Cortex of kidney (tissue), 1 donor: ENCODE results near the gene TLR5.

Experiments
- DNase-seq: peaks from one replicate; lab custom pipeline; 2025; lab: John Stamatoyannopoulos, UW

TLR5 gene

DNA sequence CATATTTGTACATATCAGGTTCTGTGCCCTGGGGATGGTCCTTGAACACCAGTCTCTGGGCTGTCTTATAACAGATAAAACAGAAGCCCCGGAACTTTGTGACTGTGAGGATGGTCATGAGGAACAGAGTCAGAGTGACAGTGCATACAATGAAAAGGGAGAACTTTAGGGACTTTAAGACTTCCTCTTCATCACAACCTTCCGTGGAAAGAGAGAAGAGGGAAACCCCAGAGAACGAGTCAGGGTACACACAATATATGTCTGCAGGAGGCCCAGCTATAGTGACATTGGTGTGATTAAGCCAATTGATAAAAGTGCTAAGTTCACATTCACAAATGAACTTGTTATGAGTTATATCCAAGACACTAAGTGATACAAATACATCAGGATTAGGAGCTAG, 32.1 kb downstream of the TLR5 start:
- DNase-seq, result no peak

DNA sequence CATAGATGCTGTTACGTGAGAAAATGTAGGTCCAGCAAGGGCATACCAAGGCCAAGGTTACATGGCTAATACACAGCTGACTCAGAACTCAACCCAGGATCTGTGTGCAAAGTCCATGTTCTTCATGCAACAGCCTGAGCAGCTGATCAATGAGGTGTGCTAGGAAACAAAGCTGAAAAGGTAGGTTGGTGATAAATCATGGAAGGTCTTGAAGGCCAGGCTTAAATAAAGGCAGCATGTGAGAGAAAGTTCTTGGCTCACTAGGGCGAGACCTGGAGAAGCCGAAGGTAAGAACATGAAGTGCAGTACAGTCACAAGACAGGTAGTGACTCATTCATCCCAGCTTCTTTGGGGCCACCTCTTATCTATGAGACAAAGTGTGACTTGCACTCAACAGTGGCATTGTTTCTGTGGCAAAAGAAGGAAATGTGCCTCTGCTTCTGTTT, 33.4 kb downstream of the TLR5 start:
- no peak for DNase-seq

DNA sequence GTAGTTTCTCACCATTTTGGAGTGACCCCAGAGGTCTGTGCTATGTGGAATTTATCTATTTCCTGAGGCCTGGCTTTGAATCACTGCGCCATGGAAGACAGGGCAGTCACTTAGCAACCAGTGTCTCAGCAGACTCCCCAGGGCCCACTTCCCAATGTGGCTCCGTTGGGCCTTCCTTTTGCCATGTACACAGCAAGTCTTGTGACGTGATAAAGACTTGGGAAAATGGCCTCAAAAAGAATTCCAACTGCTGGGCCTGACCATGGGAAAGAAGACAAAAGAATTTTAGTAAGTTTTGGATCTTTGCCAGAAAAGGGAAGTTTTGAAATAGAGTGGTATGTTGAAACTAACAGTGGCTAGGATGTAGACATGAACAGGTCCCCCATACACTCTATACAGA, 36.2 kb downstream of the TLR5 start:
- no peak for DNase-seq

DNA sequence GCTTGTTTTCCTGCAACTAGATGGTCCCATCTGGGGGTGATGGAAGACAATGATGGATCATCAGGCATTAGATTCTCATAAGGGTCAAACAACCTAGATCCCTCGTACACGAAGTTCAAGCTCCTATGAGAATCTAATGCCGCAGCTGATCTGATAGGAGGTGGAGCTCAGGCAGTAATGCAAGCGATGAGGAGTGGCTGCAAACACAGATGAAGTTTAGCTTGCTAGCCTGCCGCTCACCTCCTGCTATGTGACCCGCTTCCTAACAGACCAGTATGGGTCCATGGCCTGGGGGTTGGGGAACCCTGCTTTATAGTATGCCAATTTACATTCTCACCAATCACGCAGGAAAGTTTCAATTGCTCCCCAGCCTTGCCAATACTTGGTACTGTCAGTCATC, 37.5 kb downstream of the TLR5 start:
- no peak for DNase-seq

DNA sequence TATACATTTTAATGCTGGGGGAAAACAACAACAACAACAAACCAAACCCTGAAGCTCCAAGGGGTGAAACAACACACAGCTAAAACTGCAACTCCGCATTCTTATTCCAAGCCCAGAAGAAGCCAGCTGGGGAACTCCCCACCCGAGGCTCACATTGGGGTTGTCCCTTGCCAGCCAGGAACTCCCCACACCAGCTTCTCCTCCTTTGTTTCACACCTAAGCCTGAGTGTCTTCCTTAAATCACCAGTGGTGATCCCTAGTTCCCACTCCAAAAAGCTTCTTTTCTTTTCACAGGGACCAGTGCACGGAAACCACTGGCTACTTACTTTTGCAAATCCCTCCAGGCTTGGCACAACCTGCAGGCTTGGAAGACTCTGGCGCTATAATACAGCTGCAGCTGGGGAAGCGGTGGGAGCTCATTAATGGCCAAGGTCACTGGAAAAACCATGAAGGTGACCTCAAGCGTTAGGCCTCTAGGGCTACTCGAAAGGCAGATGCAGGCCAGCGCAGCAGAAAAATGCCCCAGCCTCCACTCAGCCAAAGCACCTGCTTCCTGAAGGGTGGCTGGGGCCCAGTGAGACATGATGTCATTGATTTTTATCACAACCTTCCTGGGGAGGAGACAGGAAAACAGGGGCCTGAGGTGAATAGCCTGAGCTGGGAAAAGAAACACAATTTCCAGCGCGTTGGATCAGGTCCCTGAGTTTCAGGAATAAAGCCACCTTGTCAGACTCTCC, 40.1 kb downstream of the TLR5 start:
- no peak for DNase-seq

DNA sequence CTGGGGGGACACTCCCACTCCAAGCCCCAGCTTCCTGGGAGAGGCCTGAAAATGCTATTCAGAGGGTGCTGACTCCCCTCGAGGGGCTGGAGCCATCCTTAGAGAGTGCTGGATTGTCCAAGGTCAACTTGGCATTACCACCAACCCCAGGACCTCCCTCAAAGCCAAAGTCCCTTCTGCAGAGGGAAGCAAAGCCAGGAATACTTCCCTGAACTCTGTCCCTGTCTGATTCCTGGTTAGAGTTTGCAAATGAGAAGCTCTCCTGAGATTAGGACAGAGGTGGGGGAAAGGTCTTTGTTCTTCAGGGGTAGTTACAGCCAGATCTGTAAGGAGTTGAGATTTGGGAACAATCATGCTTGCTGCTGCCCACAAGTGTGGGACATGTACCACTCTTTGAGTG, 45.3 kb downstream of the TLR5 start:
- no peak for DNase-seq

DNA sequence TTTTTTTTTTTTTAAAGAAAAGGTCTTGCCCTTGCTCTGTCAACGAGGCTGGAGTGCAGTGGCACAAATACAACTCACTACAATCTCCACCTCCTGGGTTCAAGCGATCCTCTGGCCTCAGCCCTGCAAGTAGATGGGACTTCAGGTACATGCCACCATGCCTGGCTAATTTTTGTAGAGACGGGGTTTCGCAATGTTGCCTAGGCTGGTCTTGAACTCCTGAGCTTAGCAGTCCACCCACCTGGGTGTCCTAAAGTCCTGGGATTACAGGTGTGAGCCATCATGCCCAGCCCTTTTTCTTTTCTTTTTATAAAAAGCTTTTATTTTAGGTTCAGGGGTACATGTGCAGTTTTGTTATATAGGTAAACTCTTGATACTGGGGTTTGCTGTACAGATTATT, 47.2 kb downstream of the TLR5 start:
- no peak for DNase-seq

DNA sequence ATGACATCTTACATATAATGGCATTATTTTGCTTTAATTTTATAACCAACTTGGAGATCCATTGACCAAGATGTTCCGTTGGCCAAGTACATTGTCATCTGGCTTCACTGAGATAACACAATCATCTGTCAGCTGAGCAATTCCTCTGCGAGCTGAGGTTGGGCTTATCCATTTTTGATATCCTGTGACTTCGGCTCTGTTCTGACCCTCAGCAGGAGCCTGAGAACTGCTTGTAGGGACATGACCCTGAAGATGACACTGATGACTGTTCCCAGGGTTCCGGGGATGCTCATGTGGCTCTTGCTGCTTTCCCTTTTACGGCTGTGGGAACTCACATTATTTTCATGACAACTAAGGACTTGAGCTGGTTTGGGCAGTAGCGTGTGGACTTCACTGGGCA, 51.2 kb downstream of the TLR5 start:
- DNase-seq, result no peak

DNA sequence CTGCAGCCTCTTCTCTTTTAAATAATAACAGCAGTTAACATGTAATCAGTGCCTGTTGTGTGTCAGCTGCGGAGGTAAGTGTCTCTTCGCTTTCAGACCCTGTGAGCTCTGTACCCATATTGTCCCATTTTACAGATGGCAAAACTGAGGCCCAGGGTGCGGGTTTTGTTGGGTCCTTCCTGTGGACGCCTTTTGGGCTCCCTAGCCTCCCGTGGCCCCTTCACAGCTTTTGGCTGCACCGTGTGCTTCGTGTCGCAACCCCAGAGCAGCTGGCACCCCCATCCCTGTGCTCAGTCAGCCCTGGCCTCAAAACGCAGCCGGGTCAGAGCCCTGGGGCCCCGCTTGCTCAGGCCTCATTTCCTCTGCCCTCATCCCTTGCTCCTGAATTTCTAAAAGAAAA, 53.8 kb downstream of the TLR5 start:
- no peak for DNase-seq

DNA sequence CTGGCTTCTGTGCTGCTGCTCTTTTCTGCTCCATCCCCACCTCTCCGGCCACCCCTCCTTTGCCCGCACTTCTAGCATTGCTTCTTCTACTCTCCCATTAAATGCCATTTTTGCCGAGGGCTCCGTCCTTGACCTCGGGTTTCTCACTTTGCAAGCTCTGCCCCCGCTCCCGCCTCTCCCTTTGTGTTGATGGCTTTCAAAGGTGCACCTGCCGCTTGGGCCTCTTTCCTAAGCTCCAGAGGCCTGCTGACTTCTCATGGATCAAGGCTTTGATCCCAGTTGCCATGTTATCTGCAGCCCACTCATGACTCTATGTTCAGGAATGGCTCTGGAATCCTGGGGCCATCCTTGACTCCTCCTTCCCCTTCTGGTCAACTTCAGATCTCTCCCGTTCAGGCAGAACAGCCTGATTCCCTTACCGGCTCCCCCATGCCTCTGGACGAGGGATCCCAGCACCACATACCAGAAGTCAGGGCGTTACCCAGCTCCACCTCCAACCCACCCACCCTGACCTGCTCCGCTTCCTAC, 54.3 kb downstream of the TLR5 start:
- DNase-seq, result no peak

DNA sequence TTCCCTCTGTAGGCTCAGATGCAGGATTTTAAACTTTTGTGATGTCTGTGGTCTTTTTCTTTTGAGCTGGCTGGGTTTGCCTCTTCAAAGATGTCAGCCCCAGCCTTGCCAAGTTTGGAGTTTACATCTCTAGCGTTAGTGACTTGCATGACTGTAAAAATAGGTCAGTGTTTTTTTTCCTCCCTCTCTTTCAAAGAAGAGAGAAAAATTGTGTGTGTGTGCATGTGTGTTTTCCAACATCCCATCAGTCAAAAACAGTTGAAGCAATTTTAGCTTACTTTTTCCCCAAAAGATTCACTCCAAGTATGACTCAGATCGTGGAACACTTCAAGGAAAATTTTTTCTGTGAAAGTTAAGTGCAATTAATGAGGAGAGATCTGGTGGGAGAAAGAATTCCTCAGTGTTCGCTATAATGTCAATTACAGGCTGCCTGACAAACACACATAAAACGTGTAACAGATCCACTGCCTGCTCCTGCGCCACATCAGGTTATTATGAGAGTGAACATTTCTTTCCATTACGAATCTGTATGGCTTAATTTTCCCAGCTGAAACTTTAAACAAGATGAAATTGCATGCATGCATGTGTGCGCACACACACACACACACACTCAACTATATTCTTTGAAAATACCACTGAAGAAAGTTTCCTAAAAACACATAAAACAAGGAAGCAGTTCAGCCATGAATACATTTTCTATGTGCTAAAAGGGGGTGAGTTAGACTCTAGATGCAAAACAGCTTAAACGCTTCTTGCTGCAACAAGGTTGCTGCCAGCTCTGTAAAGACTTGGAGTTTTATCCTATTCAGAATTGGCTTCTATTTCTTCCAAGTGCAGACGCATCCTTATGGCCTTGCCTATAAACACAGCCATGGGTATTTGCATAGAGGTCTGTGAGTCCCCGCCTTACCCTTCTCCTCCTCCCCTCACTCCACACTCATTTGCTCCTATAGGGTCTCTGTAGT, 55.5 kb downstream of the TLR5 start:
- no peak for DNase-seq

DNA sequence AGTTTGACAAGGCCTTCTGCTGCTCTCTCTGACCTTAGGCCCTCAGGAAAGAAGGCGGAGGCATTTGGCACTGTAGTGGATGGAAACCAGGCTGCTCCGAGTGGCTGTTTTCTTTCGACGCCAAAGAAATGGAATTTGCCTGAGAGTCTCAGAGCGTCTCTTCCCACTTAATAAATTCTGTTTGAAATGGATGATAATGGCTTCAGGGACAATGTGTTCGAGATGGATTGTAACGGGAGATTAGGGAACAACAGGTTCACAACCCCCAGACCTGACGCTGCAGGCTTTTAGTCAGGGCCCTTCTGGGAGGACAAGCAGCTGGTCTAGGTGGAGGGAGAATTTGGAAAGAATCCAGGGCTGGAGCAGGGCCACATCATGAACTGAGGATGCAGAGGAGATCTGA, 58.6 kb downstream of the TLR5 start:
- DNase-seq, result no peak

DNA sequence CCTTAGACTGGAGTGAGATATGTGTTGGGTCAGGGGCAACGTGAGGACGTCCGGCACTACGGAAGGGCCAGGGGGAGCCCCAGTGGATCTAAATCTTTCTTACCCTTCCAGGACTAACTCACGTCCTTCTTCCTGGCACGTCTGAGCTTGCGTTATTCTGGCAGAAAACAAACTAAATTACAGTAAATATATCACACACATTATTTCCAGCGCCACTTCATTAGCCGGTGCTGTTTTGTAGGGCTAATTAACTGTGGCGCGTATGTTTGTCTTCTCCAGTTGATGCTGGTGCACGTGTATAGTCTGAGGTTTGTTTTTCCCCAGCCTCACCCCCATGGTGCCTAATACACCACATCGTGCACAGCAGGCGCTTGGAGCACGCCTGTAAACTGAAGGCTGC, 59.2 kb downstream of the TLR5 start:
- DNase-seq, result no peak

DNA sequence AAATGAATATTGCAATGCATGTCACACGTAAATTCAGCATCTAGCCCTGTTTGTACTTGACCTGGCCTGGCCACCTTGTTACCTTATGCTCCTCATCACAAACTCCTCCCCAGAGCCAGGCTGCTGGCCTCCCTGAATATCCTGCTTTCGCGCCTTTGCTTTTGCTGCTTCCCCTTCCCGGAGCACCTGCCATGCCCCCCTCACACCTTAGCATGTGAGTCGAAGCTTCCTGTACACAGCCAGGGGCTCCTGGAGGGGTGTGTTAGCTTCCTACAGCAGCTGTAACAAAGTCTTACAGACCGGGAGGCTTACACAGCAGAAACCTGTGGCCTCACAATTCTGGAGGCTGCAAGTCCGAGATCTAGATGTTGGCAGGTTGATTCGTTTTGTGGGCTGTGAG, 60.1 kb downstream of the TLR5 start:
- no peak for DNase-seq

DNA sequence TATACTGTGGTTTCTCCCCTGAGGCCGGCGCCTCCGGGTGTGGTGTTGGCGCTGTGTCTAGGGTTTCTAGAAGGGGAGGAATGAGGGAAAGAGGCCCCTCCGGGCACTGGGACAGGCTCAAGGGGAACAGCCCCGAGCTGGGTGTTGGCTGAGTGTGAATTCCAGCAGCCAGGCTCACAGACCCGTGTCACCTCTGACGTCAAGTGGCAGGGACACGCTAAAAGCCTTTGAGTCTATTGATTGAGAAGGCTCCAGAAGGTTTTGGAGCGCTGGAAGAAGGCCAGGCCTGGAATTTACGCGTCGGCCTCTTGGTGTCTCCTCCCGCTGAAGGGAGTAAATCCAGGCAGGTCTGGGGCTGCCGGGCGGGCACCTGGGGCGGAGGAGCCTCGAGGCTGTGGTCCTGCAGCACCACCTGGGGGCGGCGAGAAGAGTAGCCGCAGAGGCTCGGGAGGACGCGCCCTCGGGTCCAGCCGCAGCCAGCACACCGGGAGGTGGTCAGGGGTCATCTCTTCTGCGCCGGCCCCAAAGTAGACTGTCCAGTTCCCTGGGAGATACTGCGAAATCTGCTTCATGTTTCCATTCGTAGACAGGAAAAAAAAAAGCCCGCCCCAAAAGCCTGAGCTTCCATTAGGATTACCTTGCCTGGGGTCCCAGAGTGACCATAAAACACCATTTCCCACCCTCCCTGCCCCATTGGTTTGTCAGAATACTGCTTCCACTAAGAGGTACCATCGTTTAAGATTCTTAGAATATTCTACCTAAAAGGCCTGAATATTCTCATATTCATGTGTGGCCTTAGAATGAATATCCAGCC, 61.7 kb downstream of the TLR5 start:
- DNase-seq, result peak; percentile 6

DNA sequence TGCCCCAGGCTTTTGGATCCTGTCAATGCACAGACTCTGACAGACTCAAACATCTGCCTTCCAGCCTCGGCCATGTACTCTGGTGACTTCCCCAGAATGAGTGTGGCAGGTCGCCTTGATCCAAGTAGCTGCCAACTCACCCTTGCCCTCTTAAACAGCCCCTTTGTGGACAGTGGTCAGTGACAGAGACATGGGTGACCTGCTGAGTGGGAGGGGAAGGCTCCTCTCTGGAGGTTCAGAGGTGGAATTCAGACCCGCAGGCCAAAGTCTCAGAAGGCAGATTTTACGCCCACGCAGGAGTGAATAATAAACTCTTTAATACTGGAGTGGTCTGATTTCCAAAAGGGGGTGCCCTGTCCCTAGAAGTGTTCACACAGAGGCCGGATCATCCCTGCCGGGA, 63.5 kb downstream of the TLR5 start:
- no peak for DNase-seq

DNA sequence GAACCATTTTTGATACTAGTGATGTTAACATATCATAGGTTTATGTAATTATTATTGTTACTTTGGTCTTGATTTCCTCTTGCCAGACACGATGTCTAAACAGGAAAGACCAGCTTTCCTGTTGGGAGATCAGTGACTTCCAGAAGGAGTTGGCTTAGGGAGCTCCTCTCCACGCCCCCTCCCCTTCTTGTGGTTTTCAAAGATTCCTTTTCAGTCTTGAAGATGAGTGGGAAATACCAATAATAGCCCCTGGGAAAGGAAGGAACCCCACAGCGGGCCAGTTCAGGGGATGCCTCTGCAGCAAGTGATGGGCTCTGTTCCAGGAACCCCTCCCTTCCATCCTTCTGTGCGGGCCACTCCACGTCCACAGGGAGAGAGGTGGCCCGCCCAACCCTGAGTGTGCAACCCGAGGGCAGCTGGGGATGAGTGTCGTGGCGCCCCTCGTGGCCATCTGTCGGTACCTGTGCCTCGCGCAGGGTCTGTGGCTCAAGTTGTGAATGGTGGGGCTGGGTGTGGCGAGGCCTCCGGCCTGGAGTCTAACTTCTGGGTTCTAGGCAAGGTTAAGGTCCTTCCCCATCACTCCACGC, 65.7 kb downstream of the TLR5 start:
- no peak for DNase-seq

DNA sequence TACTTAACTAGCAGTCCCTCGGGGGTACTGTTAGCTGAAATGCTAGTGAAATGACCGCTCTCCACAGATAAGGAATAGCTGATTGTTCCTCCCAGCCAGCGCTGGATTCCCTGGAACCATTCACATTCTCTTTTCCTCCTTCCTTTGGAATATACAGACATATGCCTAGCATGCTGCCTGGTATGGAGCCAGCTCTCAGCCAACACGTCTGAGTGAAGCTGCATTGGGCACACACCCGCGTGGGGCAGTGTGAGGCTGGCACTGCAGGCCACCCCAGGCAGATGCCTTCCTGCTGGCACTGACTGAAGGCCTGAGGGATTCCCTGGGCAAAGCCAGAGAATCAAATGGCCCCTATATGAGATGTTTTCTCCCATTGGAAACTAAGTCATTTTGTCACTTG, 66.7 kb downstream of the TLR5 start:
- no peak for DNase-seq

DNA sequence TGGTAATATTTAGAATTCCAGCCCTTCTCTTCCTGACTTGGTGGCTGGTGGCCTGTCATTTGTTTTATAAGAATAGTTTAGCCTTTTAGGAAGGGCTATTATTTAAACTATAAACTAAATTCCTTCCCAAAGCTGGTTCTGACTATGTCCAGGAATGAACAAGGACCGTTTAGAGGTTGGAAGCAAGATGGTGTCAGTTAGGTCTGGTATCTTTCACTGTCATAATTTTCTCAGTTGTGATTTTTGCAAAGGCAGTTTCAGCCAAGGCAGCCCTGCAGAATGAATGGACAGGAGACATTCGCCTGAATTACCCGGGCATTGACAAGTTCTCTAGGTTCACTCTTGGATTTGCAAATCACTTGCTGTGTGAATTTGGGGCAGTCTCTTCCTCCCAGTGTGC, 67.2 kb downstream of the TLR5 start:
- DNase-seq, result no peak

DNA sequence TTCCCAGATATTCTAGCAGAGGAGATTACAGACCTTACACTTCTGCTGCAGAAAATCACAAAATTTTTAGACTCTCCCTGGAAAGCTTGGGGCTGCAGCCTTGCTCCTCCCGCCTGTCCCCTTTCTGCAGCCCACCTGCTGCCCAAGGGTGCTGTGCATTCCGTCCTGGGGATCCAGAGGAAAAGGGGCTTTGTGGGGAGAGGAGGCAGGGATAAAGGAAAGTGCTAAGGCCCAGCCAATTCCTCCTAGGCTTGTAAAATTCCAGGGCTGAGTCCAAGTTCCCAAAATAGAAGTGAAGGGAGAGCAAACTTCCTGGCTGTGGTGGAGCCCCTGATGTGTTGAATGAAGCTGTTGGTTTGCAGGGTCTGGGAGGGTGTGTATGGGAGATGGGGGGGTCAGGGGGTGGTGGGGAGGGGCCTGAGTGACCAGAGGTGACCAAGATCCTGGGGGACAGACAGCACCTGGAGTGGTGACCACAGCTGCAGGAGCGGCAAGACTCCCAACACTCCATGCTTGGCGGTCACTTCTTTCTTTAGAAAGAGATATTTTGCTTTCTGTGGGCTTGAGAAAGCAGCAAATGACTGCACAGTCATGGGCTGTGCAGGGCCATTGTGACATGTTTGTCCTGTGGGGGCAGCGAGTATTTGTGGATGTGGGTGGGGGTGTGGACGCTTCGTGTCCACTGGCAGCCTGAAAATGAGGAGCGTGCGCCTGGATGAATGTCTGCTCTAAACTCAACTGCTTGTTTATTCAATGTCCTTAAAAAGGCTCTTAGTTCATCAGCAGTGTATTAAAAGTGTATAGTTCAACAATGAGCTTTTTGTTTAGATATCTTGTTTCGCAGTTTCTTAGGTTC, 68.4 kb downstream of the TLR5 start:
- DNase-seq, result no peak
